Naive thymus-derived CD4-positive, alpha-beta T cell (primary cell): ENCODE results near the gene ING3. TPM values are rescaled to one million over a fixed set of nuclear protein-coding genes. Genes with fewer than 3 reads are reported as not detected.

Experiments
- ATAC-seq: fragments of 150-1000 bp; cut with Tn5 transposase; 2 replicates; pipeline ENCODE4 v1.10.0; 2021; ENCODE audit warnings: mild to moderate bottlenecking, moderate library complexity
- CTCF ChIA-PET: fragments of 350-600 bp; sonication (Branson Sonifier 250); formaldehyde crosslinking; loops from one replicate; lab custom pipeline; 2021; ENCODE audit warnings: antibody characterized with exemption; lab: Charles Lee
- POLR2A ChIA-PET: fragments of 350-600 bp; sonication (Branson Sonifier 250); formaldehyde crosslinking; loops from one replicate; lab custom pipeline; 2021; ENCODE audit warnings: antibody characterized with exemption, inconsistent platforms; lab: Charles Lee
- DNase-seq, 9 donors: peaks; one replicate each; pipeline versions ENCODE4 v3.0.0 to v3.0.0-alpha.2; 2020 to 2022; ENCODE audit warnings: mixed read lengths in 1 of 9
- H3K27ac ChIP-seq: one replicate; pipeline ENCODE4 v1.7.0; 2013; ENCODE audit warnings: mild to moderate bottlenecking, low read depth, low read length, moderate library complexity
- H3K27me3 ChIP-seq, 2 donors: one replicate each; pipeline ENCODE4 v1.7.0; 2013; ENCODE audit warnings: low read length in 2 of 2, mild to moderate bottlenecking in 2 of 2, moderate library complexity in 2 of 2; ENCODE audit not compliant: control insufficient read depth in 2 of 2, insufficient read depth in 2 of 2
- H3K36me3 ChIP-seq, 3 experiments: 1 replicate in 2 of 3; 2 replicates in 1 of 3; pipeline ENCODE4 v1.7.0; 2013; ENCODE audit warnings: low read length in 3 of 3, mild to moderate bottlenecking in 3 of 3, moderate library complexity in 1 of 3; ENCODE audit not compliant: insufficient read depth in 3 of 3, control insufficient read depth in 2 of 3
- H3K4me1 ChIP-seq, 2 donors: one replicate each; pipeline ENCODE4 v1.7.0; 2013; ENCODE audit warnings: low read length in 2 of 2, mild to moderate bottlenecking in 2 of 2, moderate library complexity in 1 of 2; ENCODE audit not compliant: control insufficient read depth in 2 of 2, insufficient read depth in 2 of 2
- H3K4me3 ChIP-seq: 2 replicates; pipeline ENCODE4 v1.7.0; 2013; ENCODE audit warnings: mild to moderate bottlenecking, low read length
- H3K9me3 ChIP-seq, 3 experiments: 1 replicate in 2 of 3; 2 replicates in 1 of 3; pipeline ENCODE4 v1.7.0; 2013; ENCODE audit warnings: low read length in 3 of 3; ENCODE audit not compliant: control insufficient read depth in 2 of 3
- H3K27ac Mint-ChIP-seq, 9 donors: one replicate each; pipeline ENCODE4 v1.8.0; 2020 to 2022; ENCODE audit warnings: mixed read lengths in 9 of 9, mild to moderate bottlenecking in 8 of 9, moderate library complexity in 5 of 9, inconsistent platforms in 2 of 9
- H3K27me3 Mint-ChIP-seq, 5 donors: one replicate each; pipeline ENCODE4 v1.8.0; 2021 to 2022; ENCODE audit warnings: mixed read lengths in 5 of 5, mild to moderate bottlenecking in 1 of 5
- H3K36me3 Mint-ChIP-seq, 5 donors: one replicate each; pipeline ENCODE4 v1.8.0; 2020 to 2022; ENCODE audit warnings: mixed read lengths in 5 of 5, mild to moderate bottlenecking in 3 of 5, inconsistent platforms in 1 of 5
- H3K4me1 Mint-ChIP-seq, 7 donors: one replicate each; pipeline ENCODE4 v1.8.0; 2020 to 2022; ENCODE audit warnings: mixed read lengths in 7 of 7, mild to moderate bottlenecking in 3 of 7, inconsistent platforms in 1 of 7
- H3K4me3 Mint-ChIP-seq, 10 donors: one replicate each; pipeline ENCODE4 v1.8.0; 2020 to 2022; ENCODE audit warnings: mild to moderate bottlenecking in 10 of 10, mixed read lengths in 10 of 10, moderate library complexity in 6 of 10, inconsistent platforms in 2 of 10
- H3K9me3 Mint-ChIP-seq, 11 donors: one replicate each; pipeline ENCODE4 v1.8.0; 2020 to 2022; ENCODE audit warnings: mixed read lengths in 11 of 11, mild to moderate bottlenecking in 4 of 11, inconsistent platforms in 1 of 11, moderate library complexity in 1 of 11
- intact Hi-C, 2 donors: fragments of 100-400 bp; cut with micrococcal nuclease; formaldehyde crosslinking; loops; one replicate each; pipeline ENCODE4 v1.15.1; 2023
- polyA plus RNA-seq, 2 donors: library from polyadenylated mRNA; unstranded; fragments of 300-500 nt; fragmentation: Illumina TruSeq; gene quantifications; one replicate each; pipeline ENCODE4 v1.2.3, GENCODE V29; 2021
- total RNA-seq, 6 experiments: library from RNA in 5 of 6; stranded (reverse) in 5 of 6; gene quantifications; 1 replicate in 5 of 6; 2 replicates in 1 of 6; pipeline ENCODE4 v1.2.3 and lab custom pipeline; 2021 to 2026

The ING3 gene
- total and polyA plus RNA-seq, 7 experiments from 2014 or later, result 26.4 to 36.1 (median 29.9) TPM

- peaks cover 0 to 2% (median 0%) of the 10 kb centered on the region in 7 donors for H3K4me1 Mint-ChIP-seq
- DNase-seq (no peak), ATAC-seq (no peak)
- H3K36me3 ChIP-seq, result no peaks in the 10 kb centered on the region
- H3K9me3 ChIP-seq, result no peaks in the 10 kb centered on the region
- no peak overlapping the region for H3K4me3 Mint-ChIP-seq
- H3K27me3 Mint-ChIP-seq, result peaks cover 6 to 18% (median 14%) of the 10 kb centered on the region in 5 donors
- H3K4me3 ChIP-seq, result no peak overlapping the region
- no peak overlapping the region for H3K27ac Mint-ChIP-seq
- H3K9me3 Mint-ChIP-seq, result peaks cover 0 to 6% (median 0%) of the 10 kb centered on the region in 11 donors
- no peak overlapping the region for H3K27ac ChIP-seq
- ChIA-PET POLR2A (no interaction called here), CTCF (no interaction called here)
- no peaks in the 10 kb centered on the region for H3K36me3 Mint-ChIP-seq
- no peaks in the 10 kb centered on the region for H3K4me1 ChIP-seq
- intact Hi-C loops, result no loop called here
- peaks cover 0 to 4% of the 10 kb centered on the region in 2 donors for H3K27me3 ChIP-seq
Measured at GRCh38 chr7:121024611-121025010, 74.0 kb downstream of the ING3 start.

- Mint-ChIP-seq H3K4me3 (no peak overlapping the region), H3K9me3 (peaks cover 0 to 6% (median 0%) of the 10 kb centered on the region in 11 donors), H3K4me1 (peaks cover 0 to 2% (median 0%) of the 10 kb centered on the region in 7 donors), H3K27me3 (peaks cover 6 to 18% (median 14%) of the 10 kb centered on the region in 5 donors), H3K27ac (peak overlapping the region in 1 of 9 donors; percentile 59), H3K36me3 (no peaks in the 10 kb centered on the region)
- H3K27me3 ChIP-seq, result peaks cover 0 to 4% of the 10 kb centered on the region in 2 donors
- H3K4me1 ChIP-seq, result no peaks in the 10 kb centered on the region
- POLR2A ChIA-PET, result no interaction called here
- no peaks in the 10 kb centered on the region for H3K36me3 ChIP-seq
- no peak for ATAC-seq
- DNase-seq, result no peak
- H3K27ac ChIP-seq, result no peak overlapping the region
- no peak overlapping the region for H3K4me3 ChIP-seq
- intact Hi-C loops, result no loop called here
- no peaks in the 10 kb centered on the region for H3K9me3 ChIP-seq
- CTCF ChIA-PET, result no interaction called here
Measured at GRCh38 chr7:121026159-121026558, 75.6 kb downstream of the ING3 start.

- CTCF ChIA-PET, result interaction anchor here (0.7 kb wide), 1 partner anchor 215 kb away, joined by 3 read pairs; no protein-coding TSS in a partner anchor
- no peaks in the 10 kb centered on the region for H3K4me1 ChIP-seq
Measured at GRCh38 chr7:121026577-121027111, 76.1 kb downstream of the ING3 start.

More at GRCh38 chr7:121026577-121027111, 76.1 kb downstream of the ING3 start:
- Mint-ChIP-seq H3K4me3 (no peak overlapping the region), H3K27ac (no peak overlapping the region), H3K27me3 (peaks cover 6 to 18% (median 14%) of the 10 kb centered on the region in 5 donors), H3K36me3 (no peaks in the 10 kb centered on the region), H3K9me3 (peaks cover 0 to 6% (median 0%) of the 10 kb centered on the region in 11 donors), H3K4me1 (peaks cover 0 to 2% (median 0%) of the 10 kb centered on the region in 7 donors)
- POLR2A ChIA-PET, result no interaction called here
- intact Hi-C loops, result no loop called here
- no peak for DNase-seq
- Histone ChIP-seq H3K27ac (no peak overlapping the region), H3K4me3 (no peak overlapping the region), H3K9me3 (no peaks in the 10 kb centered on the region), H3K27me3 (peaks cover 0 to 4% of the 10 kb centered on the region in 2 donors), H3K36me3 (no peaks in the 10 kb centered on the region)
- no peak for ATAC-seq

Other genes starting within 250 kb of the ING3 start
- gene TSPAN12, start 92.6 kb upstream of the ING3 start, total RNA-seq, result not detected
- gene TSPAN12, start 92.6 kb upstream of the ING3 start, polyA plus RNA-seq, result not detected
- 1 to 10 TPM in 1 of 5 experiments, under 1 TPM in 4; 0.10 to 4.5 (median 0.40) TPM for gene CPED1, start 37.9 kb downstream of the ING3 start, total RNA-seq
- not detected for gene CPED1, start 37.9 kb downstream of the ING3 start, polyA plus RNA-seq